Astrocyte of the hippocampus (primary cell): ENCODE data around the gene PI4K2A.
"Not testable (repeated sequence)": the region's sequence is repeated elsewhere in the genome, so short reads cannot be mapped to it uniquely, and the experiment has no call there.

Experiments
- DNase-seq: peaks from one replicate; pipeline ENCODE4 v3.0.0; 2011; ENCODE audit warnings: low read depth, low spot score

PI4K2A gene

GRCh38 chr10:97631098-97631497 is 9.4 kb upstream of the PI4K2A start:
- DNase-seq = no peak

GRCh38 chr10:97632949-97633884 is 7.3 kb upstream of the PI4K2A start, which contains the start of gene MORN4:
MORN4 (minus strand) TSS chr10:97633500; CDS start chr10:97619653, 13,847 bp downstream.
- DNase-seq = peak; percentile 97

GRCh38 chr10:97633921-97634320 is 6.5 kb upstream of the PI4K2A start:
- DNase-seq = no peak

GRCh38 chr10:97635577-97635976 is 4.9 kb upstream of the PI4K2A start:
- no peak for DNase-seq

- not testable (repeated sequence) for DNase-seq
These were observed 1.4 kb upstream of the PI4K2A start for GRCh38 chr10:97639090-97639489.

- DNase-seq = peak; percentile 63
These were observed 669 bp downstream of the PI4K2A start for GRCh38 chr10:97640868-97641811.

GRCh38 chr10:97642471-97643159 is 2.1 kb downstream of the PI4K2A start:
- not testable (repeated sequence) for DNase-seq

- DNase-seq = no peak
These were observed 3.0 kb downstream of the PI4K2A start for GRCh38 chr10:97643441-97643985.

GRCh38 chr10:97644936-97645335 is 4.5 kb downstream of the PI4K2A start:
- DNase-seq = no peak

GRCh38 chr10:97647556-97647955 is 7.1 kb downstream of the PI4K2A start:
- DNase-seq = no peak

GRCh38 chr10:97648562-97649404 is 8.3 kb downstream of the PI4K2A start:
- peak; percentile 75 for DNase-seq

GRCh38 chr10:97649405-97649750 is 8.9 kb downstream of the PI4K2A start:
- DNase-seq = not testable (repeated sequence)

- no peak for DNase-seq
These were observed 10.3 kb downstream of the PI4K2A start for GRCh38 chr10:97650726-97651125.

GRCh38 chr10:97651773-97652172 is 11.3 kb downstream of the PI4K2A start:
- DNase-seq = no peak

- DNase-seq = no peak
These were observed 16.3 kb downstream of the PI4K2A start for GRCh38 chr10:97656777-97657176.

GRCh38 chr10:97659589-97659988 is 19.1 kb downstream of the PI4K2A start:
- no peak for DNase-seq

GRCh38 chr10:97664282-97664850 is 23.9 kb downstream of the PI4K2A start:
- no peak for DNase-seq

GRCh38 chr10:97666992-97667391 is 26.5 kb downstream of the PI4K2A start:
- no peak for DNase-seq

GRCh38 chr10:97667463-97667862 is 27.0 kb downstream of the PI4K2A start:
- DNase-seq = no peak

- no peak for DNase-seq
These were observed 29.1 kb downstream of the PI4K2A start for GRCh38 chr10:97669571-97669970.
